Adrenal gland (tissue), 5 donors: ENCODE measurements around the gene TBC1D22A.

ENCODE experiments used
- CTCF ChIP-seq, 6 experiments: fragments of 450-650 bp in 4 of 6; fragments of 200-600 bp in 2 of 6; sonication (generic) in 1 of 6; IDR thresholded peaks; 1 replicate in 5 of 6; 2 replicates in 1 of 6; pipeline versions ENCODE4 v1.5.1 to v1.8.0; 2016 to 2021; ENCODE audit warnings: antibody characterized with exemption in 6 of 6, mild to moderate bottlenecking in 2 of 6, moderate library complexity in 1 of 6
- POLR2A ChIP-seq, 2 donors: fragments of 450-650 bp; IDR thresholded peaks; one replicate each; pipeline ENCODE4 v1.6.1; 2017; ENCODE audit warnings: antibody characterized with exemption in 2 of 2, mild to moderate bottlenecking in 2 of 2, moderate library complexity in 1 of 2
- donor health status: DM: no; HTN: no; CAD: no.

GRCh38 chr22:46996595-46997310, 234.3 kb downstream of the TBC1D22A start:
- TF ChIP-seq POLR2A (IDR thresholded peaks at IDR 0.05) (no peak), CTCF (IDR thresholded peaks at IDR 0.05) (no peak)
